Peyer's patch (tissue), 4 donors: Measurements from ENCODE around the gene HNRNPM.
"Not testable (repeated sequence)": the region's sequence is repeated elsewhere in the genome, so short reads cannot be mapped to it uniquely, and the experiment has no call there.

Source experiments
- CTCF ChIP-seq, 6 experiments: fragments of 450-650 bp in 4 of 6; fragments of 200-600 bp in 2 of 6; sonication (generic) in 1 of 6; IDR thresholded peaks; one replicate each; pipeline ENCODE4 v1.5.1; 2017 to 2019; ENCODE audit warnings: antibody characterized with exemption in 6 of 6, mild to moderate bottlenecking in 3 of 6, moderate library complexity in 1 of 6
- POLR2A ChIP-seq, 2 donors: fragments of 450-650 bp; IDR thresholded peaks; one replicate each; pipeline ENCODE4 v1.5.1; 2017; ENCODE audit warnings: antibody characterized with exemption in 2 of 2, mild to moderate bottlenecking in 2 of 2, moderate library complexity in 2 of 2

- not testable (repeated sequence) for TF ChIP-seq CTCF, POLR2A (IDR thresholded peaks at IDR 0.05)
Measured at GRCh38 chr19:8514505-8515009, 69.8 kb downstream of the HNRNPM start.
